SH-SY5Y (cell line): ENCODE data around the gene KIAA0753.

Experiments
- GATA2 ChIP-seq: IDR thresholded peaks from 2 replicates; pipeline ENCODE4 v1.6.1; 2011; ENCODE audit warnings: mild to moderate bottlenecking, low read depth, low read length
- GATA3 ChIP-seq: IDR thresholded peaks from 2 replicates; pipeline ENCODE4 v1.6.1; 2011; ENCODE audit warnings: low read depth, mild to moderate bottlenecking, low read length, moderate library complexity

DNA sequence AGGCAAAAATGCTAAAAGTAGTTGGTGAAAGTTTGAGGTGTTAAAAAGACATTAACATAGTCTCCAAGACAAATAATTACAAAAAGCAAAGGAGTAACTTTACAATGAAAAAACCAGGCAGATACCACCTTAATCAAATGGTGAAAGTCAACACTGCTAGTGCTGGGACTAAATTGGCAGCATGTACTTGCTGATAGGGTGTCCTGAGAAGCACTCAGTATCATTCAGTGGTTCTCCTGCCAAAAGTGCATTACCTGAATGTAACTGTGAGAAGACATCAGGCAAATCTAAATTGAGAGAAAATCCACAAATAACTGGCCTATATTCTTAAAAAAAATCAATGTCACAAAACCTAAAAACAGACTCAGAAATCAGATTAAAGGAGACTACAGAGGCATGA, 8.0 kb downstream of the KIAA0753 start:
- TF ChIP-seq GATA2, result no peak
- no peak for TF ChIP-seq GATA3
